Measurements from ENCODE around the gene USP46.

DNA sequence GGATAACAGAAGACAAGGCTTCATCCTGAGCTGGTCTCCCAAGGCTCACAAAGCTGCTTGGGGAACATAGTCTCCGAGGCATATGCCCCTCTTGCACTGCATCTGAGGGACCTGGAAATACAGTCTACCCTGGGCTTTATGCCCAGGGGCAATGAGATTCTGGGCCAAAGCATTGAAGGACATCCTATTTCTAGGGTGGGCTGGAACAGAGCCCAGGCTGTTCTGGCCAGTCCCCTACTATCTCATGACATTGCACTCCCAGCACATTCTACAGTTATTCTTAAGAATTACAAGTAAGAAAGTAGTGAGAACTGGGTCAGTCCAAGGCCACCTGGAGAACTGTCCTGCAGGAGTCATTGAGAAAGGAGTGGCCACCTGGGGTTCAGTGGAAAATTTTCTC, 107.6 kb downstream of the USP46 start:
- TF ChIP-seq CTCF (IDR thresholded peaks at IDR 0.05), result no peak
- TF ChIP-seq POLR2A (IDR thresholded peaks at IDR 0.05), result no peak
